Measurements from ENCODE around the gene AOPEP.

DNA sequence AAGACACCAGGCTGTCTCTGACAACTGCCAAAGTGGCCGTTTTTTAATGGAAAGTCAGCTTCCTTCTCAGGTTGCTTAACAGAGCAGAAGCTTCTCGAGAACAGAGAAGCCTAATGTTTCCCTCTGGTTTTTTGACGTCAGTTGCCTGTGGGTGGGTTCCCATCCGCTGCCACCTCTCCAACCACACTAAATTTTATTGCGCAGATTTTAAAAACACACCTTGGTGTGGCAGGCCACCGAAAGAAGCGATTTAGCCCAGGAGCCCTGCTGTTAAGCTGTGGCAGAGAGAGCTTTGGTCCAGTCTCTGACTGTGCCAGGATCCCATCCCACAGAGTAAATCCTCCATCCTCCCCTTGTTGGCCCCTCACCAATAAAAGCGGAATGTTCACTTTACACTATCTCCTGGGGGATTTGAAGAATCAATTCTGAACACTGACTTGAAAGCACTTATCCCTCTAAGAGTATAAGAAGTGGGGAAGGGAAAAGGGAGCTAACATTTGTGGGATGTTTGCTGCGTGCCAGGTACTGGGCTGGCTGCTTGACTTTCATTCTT is 181.6 kb downstream of the AOPEP start:
- no peak for TF ChIP-seq POLR2A (IDR thresholded peaks at IDR 0.05; ENCODE audit: low read depth, low read length)
- no peak for TF ChIP-seq POLR2AphosphoS5 (IDR thresholded peaks at IDR 0.05; ENCODE audit: low read depth, low read length)
- TF ChIP-seq SPI1 (IDR thresholded peaks at IDR 0.05; ENCODE audit: low read depth, low read length), result no peak

Data from GM12891 (cell line).